B cell (primary cell): Measurements from ENCODE around the gene DYNC2H1.

Experiments
- CTCF ChIP-seq: fragments of 200-600 bp; IDR thresholded peaks from one replicate; pipeline ENCODE4 v1.8.0; 2022; ENCODE audit warnings: antibody characterized with exemption, mild to moderate bottlenecking
- EZH2 ChIP-seq: IDR thresholded peaks from 2 replicates; pipeline ENCODE4 v1.6.1; 2012; ENCODE audit warnings: borderline replicate concordance, low read depth, mild to moderate bottlenecking, moderate library complexity, low read length; ENCODE audit not compliant: insufficient read depth, poor library complexity, severe bottlenecking

GRCh38 chr11:103395612-103396011, 286.4 kb downstream of the DYNC2H1 start:
- TF ChIP-seq CTCF (no peak), EZH2 (no peak)
